AML-193 (cell line): Measurements from ENCODE around the gene FAM114A1.
A peak's percentile ranks its signal among the peaks of the same experiment; 100 is the strongest.

ENCODE experiments used
- DNase-seq, 2 experiments: peaks; one replicate each; lab custom pipeline; 2025; lab: John Stamatoyannopoulos, UW

Gene FAM114A1

DNA sequence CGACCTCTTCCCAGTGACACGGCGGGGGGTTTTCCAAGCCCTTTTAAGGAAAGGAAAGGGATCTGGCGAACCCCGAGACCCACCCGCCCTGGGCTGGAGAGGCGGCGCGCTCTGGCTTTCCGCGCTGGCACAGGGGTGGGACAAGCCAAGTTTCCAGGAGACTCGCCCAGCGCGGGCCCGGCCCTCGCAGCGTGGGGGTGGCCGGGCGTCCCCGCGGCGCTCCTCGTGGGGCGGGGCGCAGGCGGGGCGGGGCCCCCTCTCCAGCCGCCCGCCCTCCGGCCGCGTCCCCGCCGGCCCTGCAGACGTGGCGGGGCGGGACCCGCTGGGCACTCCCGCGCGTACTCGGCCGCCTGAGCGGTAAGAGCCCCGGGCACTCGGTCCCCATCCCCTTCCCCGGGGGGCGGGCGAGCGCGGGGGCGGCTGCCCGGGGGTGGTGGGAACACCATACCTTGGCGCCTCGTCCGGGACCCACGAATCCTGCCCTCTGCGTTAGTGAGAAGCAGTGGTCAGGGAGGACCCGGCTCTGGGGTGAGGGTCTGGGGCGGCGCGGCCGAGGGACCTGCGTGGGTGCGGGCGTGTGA lies at the start of gene FAM114A1:
TSS of gene FAM114A1 (plus strand) at position 329 of the 581 bp plus-strand sequence. CDS start 10,273 bp downstream, outside the sequence.
- DNase-seq = no peak

DNA sequence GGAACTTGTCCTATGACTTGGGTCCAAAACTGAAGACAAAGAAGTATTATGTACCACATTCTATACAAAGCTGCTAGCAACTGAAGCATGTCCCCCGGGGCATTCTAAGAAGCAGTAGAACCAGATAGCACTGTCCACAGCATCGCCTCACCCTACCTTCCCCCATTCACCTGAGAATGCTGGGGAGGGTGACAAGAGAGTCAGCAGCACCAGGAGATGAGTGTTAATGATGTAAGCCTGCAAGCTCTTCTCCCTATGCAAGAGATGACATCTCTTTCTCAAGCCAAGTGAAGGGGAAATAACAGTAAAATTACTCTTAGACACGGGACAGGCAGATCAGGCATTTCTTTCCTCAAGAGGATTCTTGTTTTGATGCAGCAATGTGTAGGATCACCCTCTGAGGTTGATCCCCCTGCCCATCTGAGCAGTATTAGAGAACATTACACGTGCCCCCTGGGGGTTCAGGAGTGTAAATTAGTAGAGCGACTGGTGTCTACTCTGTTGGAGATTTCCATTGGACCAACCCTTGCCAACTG lies 49.1 kb upstream of the FAM114A1 start:
- DNase-seq = no peak

- no peak for DNase-seq
Measured at GRCh38 chr4:38819569-38819968, 48.0 kb upstream of the FAM114A1 start.

GRCh38 chr4:38820329-38821061 lies 47.1 kb upstream of the FAM114A1 start:
- no peak for DNase-seq

- no peak for DNase-seq
Measured at GRCh38 chr4:38821739-38822138, 45.9 kb upstream of the FAM114A1 start.

- no peak for DNase-seq
Measured at GRCh38 chr4:38822748-38823303, 44.8 kb upstream of the FAM114A1 start.

- no peak for DNase-seq
Measured at GRCh38 chr4:38823766-38824165, 43.8 kb upstream of the FAM114A1 start.

GRCh38 chr4:38829237-38829636 lies 38.4 kb upstream of the FAM114A1 start:
- no peak for DNase-seq

GRCh38 chr4:38831653-38832052 lies 36.0 kb upstream of the FAM114A1 start:
- no peak for DNase-seq

GRCh38 chr4:38832206-38832605 lies 35.4 kb upstream of the FAM114A1 start:
- DNase-seq = no peak

- no peak for DNase-seq
Measured at GRCh38 chr4:38832624-38833528, 34.7 kb upstream of the FAM114A1 start.

DNA sequence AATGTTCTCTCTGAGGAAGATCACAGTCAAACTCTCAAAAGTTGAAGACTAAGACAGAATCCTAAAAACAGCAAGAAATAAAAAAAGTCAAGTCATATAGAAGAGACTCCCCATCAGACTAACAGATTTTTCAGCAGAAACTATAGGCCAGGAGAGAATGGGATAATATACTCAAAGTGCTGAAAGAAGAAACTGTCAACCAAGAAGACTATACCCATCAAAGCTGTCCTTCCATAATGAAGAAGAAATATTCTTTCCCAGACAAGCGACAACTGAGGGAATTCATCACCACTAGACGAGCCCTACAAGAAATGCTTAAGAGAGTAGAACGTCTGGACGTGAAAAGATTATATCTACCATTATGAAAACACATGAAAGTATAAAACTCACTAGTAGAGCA lies 33.0 kb upstream of the FAM114A1 start:
- no peak for DNase-seq

DNA sequence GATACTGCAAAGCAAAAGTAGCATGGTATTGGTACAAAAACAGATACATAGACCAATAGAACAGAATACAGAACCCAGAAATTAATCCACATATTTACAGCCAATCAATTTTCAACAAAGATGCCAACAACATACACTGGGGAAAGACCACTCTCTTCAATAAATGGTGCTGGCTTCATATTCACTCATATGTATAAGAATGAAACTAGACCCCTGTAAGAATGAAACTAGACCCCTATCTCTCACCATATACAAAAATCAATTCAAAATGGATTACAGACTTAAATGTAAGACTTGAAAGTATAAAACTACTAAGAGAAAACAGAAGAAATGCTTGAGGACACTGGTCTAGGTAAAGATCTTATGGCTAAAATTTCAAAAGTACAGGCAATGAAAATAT lies 30.3 kb upstream of the FAM114A1 start:
- DNase-seq = no peak

GRCh38 chr4:38837849-38838248 lies 29.8 kb upstream of the FAM114A1 start:
- DNase-seq = no peak

DNA sequence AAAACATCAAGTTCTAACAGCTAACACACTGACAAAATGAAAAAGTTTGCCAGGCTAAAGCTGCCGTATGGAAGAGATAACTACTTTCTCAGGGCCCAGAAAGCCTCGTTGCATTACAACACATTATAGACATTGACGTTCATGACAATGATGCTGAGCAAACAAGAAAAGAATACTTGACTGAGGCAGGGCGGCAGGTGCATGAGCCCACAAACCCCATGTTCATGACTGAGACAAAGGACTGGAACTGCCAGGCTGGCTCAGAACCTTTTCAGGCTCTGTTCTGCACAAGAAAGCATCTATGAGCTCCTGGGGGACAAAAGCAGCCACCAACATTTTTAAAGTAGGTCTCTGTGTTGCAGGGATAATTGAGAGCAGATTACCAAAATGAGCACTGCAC lies 24.6 kb upstream of the FAM114A1 start:
- no peak for DNase-seq

DNA sequence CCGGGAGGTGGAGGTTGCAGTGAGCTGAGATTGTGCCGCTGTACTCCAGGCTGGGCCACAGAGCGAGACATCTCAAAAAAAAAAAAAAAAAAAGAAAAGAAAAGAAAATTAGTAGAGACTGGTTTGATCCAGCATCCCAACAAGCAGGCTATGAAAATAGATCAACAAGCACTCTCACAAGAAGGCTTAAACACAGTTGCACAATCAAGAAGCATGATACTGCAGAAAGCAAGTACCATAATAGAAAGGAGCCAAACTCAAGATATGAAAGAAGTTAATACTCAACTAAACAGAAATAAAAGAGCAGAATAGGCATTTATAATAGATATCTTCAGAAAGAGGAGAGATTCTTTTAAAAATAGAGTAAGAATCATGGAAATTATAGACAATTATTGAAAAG lies 21.6 kb upstream of the FAM114A1 start:
- no peak for DNase-seq

GRCh38 chr4:38855466-38855865 lies 12.1 kb upstream of the FAM114A1 start:
- no peak for DNase-seq

DNA sequence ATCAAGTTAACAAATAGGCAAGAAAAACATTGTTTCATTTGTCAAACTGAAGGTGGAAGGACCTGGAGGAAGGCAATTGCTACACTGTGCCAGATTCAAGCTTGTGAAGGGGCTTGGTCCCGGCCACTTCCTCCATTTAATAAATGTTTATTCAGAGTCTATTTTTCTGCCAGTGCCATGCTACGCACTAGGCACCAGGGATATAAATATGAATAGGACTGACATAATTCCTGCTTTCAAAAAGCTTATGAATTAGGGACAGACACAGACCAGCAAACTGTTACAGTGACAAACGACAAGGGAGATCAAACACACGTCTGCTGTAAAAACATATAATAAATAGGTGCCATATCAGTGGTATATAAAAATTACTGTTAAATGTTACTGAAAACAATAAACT lies 11.6 kb upstream of the FAM114A1 start:
- DNase-seq = peak; percentile 14 to 34

DNA sequence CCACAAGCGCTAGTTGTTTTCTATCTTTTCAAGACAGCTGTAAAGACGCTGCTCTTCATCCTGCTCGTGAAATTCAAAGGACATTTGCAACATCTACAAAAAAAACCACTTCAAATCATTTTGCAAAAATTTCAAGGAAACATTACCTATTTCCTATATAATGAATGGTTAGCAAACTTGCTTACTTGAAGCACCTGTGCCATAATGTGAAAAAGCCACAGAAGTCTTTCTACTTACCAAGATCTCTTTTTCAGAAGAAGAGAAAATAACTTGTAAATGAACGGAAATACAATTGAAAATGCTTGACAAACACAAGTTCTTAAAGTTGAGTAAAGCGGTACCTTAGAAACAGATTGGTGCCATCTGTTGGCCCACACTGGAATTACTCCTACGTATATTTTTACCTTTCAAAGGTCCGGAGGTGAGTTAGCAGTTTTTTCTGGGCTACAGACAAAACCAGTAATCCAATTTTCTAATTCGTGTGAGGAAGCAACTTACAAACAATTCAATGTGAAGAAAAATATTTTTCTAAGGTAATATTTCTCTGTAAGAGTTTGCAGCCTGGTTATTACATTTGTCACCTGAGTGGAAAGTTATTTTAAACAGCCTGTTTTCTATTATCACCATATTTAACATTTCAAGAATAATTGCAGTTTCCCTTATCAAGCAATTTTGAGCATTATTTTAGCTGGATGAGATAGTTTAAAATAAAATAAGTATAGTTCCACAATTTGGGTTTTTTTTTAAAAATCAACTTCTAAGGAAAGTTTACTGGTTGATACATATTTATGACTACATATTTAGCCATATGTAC lies 10.9 kb upstream of the FAM114A1 start, which contains the start of gene TLR6:
TSS of gene TLR6 (minus strand) at position 294 of the 814 bp plus-strand sequence. CDS start 27,344 bp downstream, outside the sequence.
- DNase-seq = peak; percentile 71 to 75

DNA sequence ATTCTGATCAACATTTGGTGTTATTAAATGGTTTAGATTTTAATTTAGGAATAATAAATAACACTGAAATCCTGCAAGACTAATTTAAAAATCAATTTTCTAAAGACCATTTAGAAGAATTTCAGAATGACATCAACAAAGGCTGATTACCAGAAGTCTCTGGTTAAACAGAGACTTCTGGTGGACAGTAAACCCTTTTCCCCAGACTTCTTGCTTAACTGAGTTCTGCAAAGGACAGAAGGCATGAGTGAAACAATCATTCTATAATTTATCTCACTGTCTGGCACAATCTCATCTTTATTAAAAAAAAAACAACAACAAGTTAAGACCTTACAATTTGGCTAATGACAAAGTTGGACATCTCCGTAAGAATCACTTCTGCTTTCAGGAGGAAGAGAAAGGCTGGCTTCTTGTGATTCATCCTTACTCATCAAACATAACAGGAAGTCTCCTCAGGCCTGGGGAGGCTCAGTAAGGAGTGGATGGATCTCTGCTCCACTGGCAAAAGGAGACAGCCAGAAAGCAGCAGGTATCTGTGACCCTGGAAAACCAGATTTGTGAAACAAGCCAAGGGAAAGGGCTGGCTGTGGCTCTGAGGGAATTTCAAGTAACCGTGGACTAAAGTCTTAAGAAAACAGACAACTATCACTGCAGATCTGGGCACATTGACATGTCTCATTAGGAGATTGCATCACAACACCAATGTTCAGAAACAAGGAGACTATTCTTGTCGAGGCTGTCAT lies 10.1 kb upstream of the FAM114A1 start:
- DNase-seq = peak; percentile 84 to 87

GRCh38 chr4:38858097-38858420 lies 9.5 kb upstream of the FAM114A1 start:
- DNase-seq = no peak
